DND-41 (cell line): ENCODE measurements around the gene RAB4B.

ENCODE experiments used
- CTCF ChIP-seq: IDR thresholded peaks from 2 replicates; pipeline ENCODE4 v1.5.1; 2012; ENCODE audit warnings: borderline replicate concordance, low read length, moderate library complexity, mild to moderate bottlenecking; ENCODE audit not compliant: poor library complexity, severe bottlenecking; ENCODE audit errors: extremely low read depth
- EZH2 ChIP-seq: IDR thresholded peaks from 3 replicates; pipeline ENCODE4 v1.6.1; 2012; ENCODE audit warnings: borderline replicate concordance, low read depth, mild to moderate bottlenecking, moderate library complexity, low read length, inconsistent platforms; ENCODE audit not compliant: severe bottlenecking

DNA sequence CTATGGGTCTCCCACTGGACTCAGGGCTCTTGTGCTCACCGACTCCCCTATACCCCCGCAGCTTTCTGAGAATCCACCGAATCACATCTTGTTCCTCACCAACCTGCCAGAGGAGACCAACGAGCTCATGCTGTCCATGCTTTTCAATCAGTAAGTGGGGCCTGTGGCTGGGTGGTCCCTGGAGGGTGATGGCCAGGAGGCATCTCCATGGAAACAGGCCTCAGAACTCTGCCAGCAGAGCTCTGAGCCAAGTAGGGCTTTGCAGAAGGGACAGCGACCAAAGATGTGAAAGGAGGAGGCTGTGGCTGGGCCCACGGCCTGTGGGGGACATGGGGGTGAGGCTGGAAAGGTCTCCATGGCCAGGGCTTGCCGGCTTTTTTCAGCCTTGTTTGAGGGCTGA lies 14.5 kb upstream of the RAB4B start:
- TF ChIP-seq CTCF (no peak), EZH2 (no peak)
